Femur (tissue), 1 donor: ENCODE measurements around the gene KRT40.
A peak's percentile ranks its signal among the peaks of the same experiment; 100 is the strongest.

Experiments
- DNase-seq: peaks from one replicate; pipeline ENCODE4 v3.0.0-alpha.2; 2017

KRT40 gene

DNA sequence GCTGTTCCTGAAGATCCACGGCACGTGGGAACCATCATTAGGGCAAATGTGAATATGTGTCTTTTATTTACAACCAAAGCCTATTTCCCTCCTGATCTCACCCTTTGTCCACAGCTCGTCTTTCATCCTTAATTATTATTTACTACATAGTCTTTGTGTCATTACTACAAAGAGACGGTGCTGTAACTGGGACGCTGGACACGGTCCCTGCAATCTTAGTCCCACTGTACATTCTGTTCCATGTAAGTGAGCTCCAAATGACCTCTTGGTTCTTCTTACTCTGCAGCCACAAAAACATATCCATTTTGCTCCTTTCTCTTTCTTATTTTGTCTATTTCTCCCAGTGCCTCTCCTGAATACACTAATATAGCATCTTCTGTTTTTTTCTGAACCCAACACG, 34.0 kb downstream of the KRT40 start:
- DNase-seq = no peak

- no peak for DNase-seq
These were observed 34.7 kb downstream of the KRT40 start for GRCh38 chr17:40949418-40949817.

DNA sequence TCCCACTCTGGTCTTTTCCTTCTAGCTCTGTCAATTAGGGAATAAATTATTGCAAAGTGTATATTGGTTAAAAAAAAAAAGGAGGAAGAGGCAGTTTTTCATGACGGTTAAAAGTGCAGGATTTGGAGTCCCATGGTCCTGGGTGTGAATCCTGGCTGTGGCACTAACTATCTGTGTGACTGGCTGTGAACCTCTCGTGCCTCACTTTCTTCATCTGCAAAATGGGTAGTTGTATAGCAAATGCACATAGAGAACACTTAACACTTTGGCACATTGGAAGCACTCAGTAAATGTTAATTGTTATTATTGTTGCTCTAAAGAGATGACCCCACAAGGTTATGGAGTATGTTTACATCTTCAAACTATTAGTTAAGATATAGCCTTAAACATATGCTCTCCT, 36.2 kb downstream of the KRT40 start:
- DNase-seq = no peak

DNA sequence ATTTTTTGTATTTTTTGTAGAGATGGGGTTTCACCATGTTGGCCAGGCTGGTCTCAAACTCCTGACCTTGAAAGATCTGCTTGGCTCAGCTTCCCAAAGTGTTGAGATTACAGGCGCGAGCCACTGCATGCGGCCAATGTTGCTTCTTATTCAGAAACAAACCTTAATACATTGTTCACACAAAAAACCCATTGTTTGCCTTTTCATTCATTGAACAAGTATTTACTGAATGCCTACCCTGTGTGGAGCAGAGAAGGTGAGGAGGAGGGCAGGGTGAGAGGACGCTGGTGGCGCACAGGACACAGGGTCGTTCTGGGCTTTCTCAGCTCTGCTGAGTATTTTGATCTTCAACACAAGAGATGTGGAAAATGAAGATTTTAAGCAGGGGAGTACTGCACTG, 38.7 kb downstream of the KRT40 start:
- DNase-seq = no peak

- no peak for DNase-seq
These were observed 39.6 kb downstream of the KRT40 start for GRCh38 chr17:40944531-40944930.

DNA sequence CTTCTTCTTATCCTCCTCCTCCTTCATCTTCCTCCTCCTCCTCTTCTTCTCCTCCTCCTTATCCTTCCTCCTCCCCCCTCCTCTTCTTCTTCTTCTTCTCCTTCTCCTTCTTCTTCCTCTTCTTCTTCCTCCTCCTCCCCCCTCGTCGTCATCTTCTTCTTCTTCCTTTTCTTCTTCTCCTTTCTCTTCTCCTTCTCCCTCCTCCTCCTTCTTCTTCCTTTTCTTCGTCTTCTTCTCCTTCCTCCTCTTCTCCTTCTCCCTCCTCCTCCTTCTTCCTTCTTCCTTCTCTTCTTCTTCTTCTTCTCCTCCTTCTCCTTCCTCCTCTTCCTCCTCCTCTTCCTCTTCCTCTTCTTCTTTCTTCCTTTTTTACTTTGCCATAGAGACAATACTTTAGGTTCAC, 41.6 kb downstream of the KRT40 start:
- DNase-seq = no peak

DNA sequence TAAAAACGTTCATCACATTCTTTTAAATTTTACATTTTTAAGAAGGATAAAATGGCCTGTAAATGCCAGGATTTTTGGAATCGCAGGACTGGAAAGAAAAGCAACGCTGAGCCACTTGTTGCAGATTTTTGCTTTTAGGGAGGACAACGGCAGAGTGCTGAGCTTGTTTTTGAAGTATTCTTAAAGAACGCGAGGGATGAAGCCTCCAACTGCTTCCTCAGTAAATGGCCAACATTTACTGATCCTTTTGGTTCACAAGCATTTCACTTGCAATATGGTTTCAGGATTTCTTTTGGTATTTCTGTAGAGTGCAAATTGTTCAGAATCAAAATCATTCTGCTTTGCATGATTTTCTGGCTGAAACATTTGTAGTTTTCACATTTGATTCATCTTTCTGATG, 43.9 kb downstream of the KRT40 start:
- no peak for DNase-seq

DNA sequence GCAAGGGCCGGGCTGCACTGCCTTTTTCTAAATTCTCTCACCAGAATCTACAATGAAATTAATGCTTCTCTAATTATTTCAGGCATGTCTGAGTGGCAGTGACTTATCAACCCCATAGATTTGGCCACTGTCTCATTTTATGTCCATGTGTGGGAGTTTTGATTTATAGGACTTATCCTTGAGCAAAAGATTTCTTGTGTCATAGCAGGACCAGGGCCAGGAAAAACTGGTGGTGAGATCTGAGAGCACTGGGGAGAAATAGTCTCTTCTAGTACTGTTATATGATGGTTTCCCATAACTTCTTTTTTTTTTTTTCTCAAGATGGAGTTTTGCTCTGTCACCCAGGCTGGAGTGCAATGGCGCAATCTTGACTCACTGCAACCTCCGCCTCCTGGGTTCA, 45.1 kb downstream of the KRT40 start:
- no peak for DNase-seq

DNA sequence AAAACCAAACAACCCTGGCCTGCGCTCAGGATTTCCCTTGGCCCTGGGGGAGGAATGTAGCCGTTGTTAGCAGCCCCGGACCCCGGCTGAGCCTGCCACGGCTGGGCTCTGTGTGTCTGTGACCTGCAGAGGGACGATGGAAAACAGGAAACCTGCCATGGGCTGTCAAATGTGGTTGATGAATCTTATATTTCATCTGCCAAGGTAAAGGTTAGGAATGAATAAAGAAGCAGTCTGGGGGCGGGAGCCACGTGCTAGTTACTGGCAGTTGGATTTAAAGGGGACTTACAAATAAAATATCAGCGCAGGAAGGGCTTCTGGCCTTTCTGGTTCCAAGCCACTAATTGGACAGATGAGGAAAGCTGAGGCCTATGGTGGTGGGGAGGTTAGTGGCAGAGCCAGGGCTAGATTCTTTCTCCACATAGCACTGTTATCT, 46.7 kb downstream of the KRT40 start, which contains the start of gene KRT23:
KRT23 (minus strand) TSS at position 263 of the 436 bp plus-strand sequence. CDS start 1,043 bp downstream, outside the sequence.
- DNase-seq = peak; percentile 25

- no peak for DNase-seq
These were observed 47.1 kb downstream of the KRT40 start for GRCh38 chr17:40936976-40937375.

GRCh38 chr17:40936437-40936971, 47.6 kb downstream of the KRT40 start:
- no peak for DNase-seq

GRCh38 chr17:40935624-40936023, 48.5 kb downstream of the KRT40 start:
- DNase-seq = no peak

DNA sequence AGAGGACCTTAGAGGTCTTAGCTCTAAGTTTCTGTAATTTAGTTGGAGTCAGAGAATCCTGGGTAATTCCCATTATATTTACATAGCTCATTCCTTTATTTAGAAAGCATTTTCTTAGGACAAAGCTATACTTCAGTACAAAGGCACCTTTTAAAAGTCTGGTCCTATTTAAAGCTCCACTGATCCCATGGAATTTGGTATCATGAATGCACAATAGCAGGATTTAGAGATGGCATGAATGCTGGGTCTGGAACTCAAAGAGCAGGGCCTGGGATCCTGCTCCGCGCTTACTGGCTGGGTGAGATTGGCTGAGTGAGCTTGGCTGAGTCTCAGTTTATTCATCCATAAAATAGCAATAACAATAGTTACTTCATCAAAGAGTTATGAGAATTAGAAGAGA, 51.5 kb downstream of the KRT40 start:
- no peak for DNase-seq

- DNase-seq = no peak
These were observed 52.8 kb downstream of the KRT40 start for GRCh38 chr17:40931311-40931710.
